ENCODE data around the gene CAMK2G. TPM values are rescaled to one million over a fixed set of nuclear protein-coding genes. Genes with fewer than 3 reads are reported as not detected.

CAMK2G gene
- total RNA-seq, 2 donors from 2014 or later, result 20.9 to 21.7 TPM

DNA sequence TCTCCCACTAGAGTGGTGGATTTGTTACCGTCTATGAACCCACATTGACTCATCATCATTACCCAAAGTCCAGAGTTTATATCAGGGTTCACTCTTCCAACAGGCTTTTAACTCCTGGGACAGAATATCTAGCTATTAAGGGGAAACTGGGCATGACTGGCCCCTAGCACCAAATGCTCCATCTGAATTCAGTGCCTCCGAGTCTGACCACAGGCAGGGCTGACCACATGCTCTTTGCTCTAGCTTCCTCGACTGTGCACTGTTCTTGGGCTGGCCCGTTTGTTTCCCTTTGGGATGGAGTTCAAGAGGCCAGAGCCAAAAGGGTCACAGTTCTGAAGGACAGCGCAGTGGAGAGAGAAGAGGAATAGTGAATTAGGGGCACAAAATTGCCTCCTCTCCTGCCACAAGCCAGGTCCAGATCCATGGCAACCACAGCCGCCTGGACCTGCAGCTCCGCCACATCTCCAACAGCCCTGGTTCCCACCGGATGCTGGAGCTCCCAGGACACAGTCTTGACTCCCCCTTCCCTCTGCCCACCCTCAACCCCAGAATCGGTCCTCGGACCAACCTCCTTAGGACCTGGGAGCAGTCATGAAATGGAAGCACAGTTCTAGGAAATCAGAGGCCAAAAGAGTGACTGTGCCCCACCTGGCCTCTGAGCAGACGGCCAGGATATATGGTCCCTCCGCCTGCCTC, 16.2 kb downstream of the CAMK2G start:
- Mint-ChIP-seq H3K4me1 (peaks cover 8% of the 10 kb centered on the region), H3K36me3 (ENCODE audit: low read depth) (peaks cover 26% of the 10 kb centered on the region), H3K9me3 (no peaks in the 10 kb centered on the region), H3K27ac (no peak overlapping the region), H3K27me3 (ENCODE audit: insufficient read depth) (no peaks in the 10 kb centered on the region), H3K4me3 (no peak overlapping the region)
- H3K4me1 ChIP-seq (ENCODE audit: control insufficient read depth, insufficient read depth, low read length), result peaks cover 9% of the 10 kb centered on the region
- H3K9me3 ChIP-seq (ENCODE audit: control insufficient read depth, low read length), result no peaks in the 10 kb centered on the region
- H3K9ac ChIP-seq (ENCODE audit: extremely low read depth, low read length, poor library complexity, severe bottlenecking), result no peak overlapping the region
- H3K27ac ChIP-seq (ENCODE audit: low read depth, low read length), result no peak overlapping the region
- no peak for TF ChIP-seq CTCF (conservative IDR thresholded peaks at IDR 0.05)
- WGBS, 2 experiments (ENCODE audit: insufficient coverage in 1 of 2, insufficient read length in 1 of 2), result 93 to 95% methylated on average over 4 to 12 of the region's 12 CpGs
- peaks cover 42% of the 10 kb centered on the region for H3K36me3 ChIP-seq (ENCODE audit: control insufficient read depth, insufficient read depth, low read length)
- no peaks in the 10 kb centered on the region for H3K27me3 ChIP-seq (ENCODE audit: control insufficient read depth, insufficient read depth, low read length, poor library complexity, severe bottlenecking)
- H3K4me3 ChIP-seq (ENCODE audit: low read length), result no peak overlapping the region
- DNase-seq, result no peak

GRCh38 chr10:73857446-73857845, 16.9 kb downstream of the CAMK2G start:
- TF ChIP-seq CTCF (conservative IDR thresholded peaks at IDR 0.05), result no peak
- Mint-ChIP-seq H3K4me3 (no peak overlapping the region), H3K36me3 (ENCODE audit: low read depth) (peaks cover 26% of the 10 kb centered on the region), H3K4me1 (peaks cover under 1% of the 10 kb centered on the region), H3K9me3 (no peaks in the 10 kb centered on the region), H3K27ac (no peak overlapping the region), H3K27me3 (ENCODE audit: insufficient read depth) (no peaks in the 10 kb centered on the region)
- peaks cover 2% of the 10 kb centered on the region for H3K4me1 ChIP-seq (ENCODE audit: control insufficient read depth, insufficient read depth, low read length)
- no peak for DNase-seq
- H3K27ac ChIP-seq (ENCODE audit: low read depth, low read length), result no peak overlapping the region
- H3K9ac ChIP-seq (ENCODE audit: extremely low read depth, low read length, poor library complexity, severe bottlenecking), result no peak overlapping the region
- H3K36me3 ChIP-seq (ENCODE audit: control insufficient read depth, insufficient read depth, low read length), result peaks cover 47% of the 10 kb centered on the region
- H3K9me3 ChIP-seq (ENCODE audit: control insufficient read depth, low read length), result no peaks in the 10 kb centered on the region
- no peak overlapping the region for H3K4me3 ChIP-seq (ENCODE audit: low read length)
- 91 to 95% methylated on average over 6 to 10 of the region's 10 CpGs for WGBS, 2 experiments (ENCODE audit: insufficient coverage in 1 of 2, insufficient read length in 1 of 2)
- H3K27me3 ChIP-seq (ENCODE audit: control insufficient read depth, insufficient read depth, low read length, poor library complexity, severe bottlenecking), result no peaks in the 10 kb centered on the region

GRCh38 chr10:73856261-73856660, 18.1 kb downstream of the CAMK2G start:
- Histone ChIP-seq H3K4me3 (ENCODE audit: low read length) (no peak overlapping the region), H3K27me3 (ENCODE audit: control insufficient read depth, insufficient read depth, low read length, poor library complexity, severe bottlenecking) (no peaks in the 10 kb centered on the region), H3K4me1 (ENCODE audit: control insufficient read depth, insufficient read depth, low read length) (peaks cover 2% of the 10 kb centered on the region), H3K9ac (ENCODE audit: extremely low read depth, low read length, poor library complexity, severe bottlenecking) (no peak overlapping the region), H3K9me3 (ENCODE audit: control insufficient read depth, low read length) (no peaks in the 10 kb centered on the region), H3K27ac (ENCODE audit: low read depth, low read length) (no peak overlapping the region), H3K36me3 (ENCODE audit: control insufficient read depth, insufficient read depth, low read length) (peaks cover 46% of the 10 kb centered on the region)
- H3K9me3 Mint-ChIP-seq, result no peaks in the 10 kb centered on the region
- no peak overlapping the region for H3K4me3 Mint-ChIP-seq
- TF ChIP-seq CTCF (conservative IDR thresholded peaks at IDR 0.05), result no peak
- peaks cover 3% of the 10 kb centered on the region for H3K4me1 Mint-ChIP-seq
- H3K36me3 Mint-ChIP-seq (ENCODE audit: low read depth), result peaks cover 26% of the 10 kb centered on the region
- H3K27me3 Mint-ChIP-seq (ENCODE audit: insufficient read depth), result no peaks in the 10 kb centered on the region
- H3K27ac Mint-ChIP-seq, result no peak overlapping the region
- DNase-seq, result no peak
- 90 to 94% methylated on average over 8 of the region's 8 CpGs for WGBS, 2 experiments (ENCODE audit: insufficient coverage in 1 of 2, insufficient read length in 1 of 2)

Data from endodermal cell (in vitro differentiated cells).